ENCODE measurements around the gene VAV2.
A peak's percentile ranks its signal among the peaks of the same experiment; 100 is the strongest.

VAV2 gene

DNA sequence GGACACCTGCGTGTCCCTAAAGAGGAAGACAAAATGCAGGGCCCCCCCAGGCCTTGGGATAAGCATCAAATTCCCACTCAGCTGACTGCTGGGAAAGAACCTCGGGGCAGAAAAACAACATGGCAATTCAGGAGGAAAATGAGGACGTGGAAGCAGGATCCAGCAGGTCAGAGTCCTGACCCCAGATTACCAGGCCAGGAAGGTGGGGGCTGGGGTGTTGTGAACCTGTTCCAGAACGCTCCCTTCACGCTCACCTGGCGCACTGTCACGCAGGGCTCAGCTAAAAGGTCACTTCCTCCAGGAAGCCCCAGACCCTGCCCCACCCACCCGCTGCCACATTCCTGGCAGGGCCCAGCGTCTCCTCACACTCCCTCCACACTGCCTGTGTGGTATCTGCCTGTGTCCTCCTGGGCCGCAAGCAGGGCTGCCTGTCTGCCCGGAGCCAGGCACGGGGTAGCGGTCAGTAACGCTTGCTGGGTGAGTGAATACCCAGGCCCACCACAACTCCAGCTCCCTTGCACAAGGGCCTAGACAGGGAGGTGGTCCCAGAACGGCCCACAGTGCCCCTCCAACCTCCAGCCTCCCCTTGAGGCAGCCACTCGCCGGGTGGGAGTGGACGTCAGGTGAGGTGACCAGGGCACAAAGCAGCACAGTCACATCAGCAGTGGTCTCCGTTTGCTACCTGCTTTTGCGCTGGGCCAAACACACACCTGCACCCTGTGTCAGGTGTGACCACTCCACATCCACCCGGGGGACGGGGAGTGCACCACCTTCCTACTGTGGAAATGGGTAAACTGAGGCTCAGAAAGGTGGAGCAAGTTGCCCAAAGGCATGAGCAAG, 18.1 kb downstream of the VAV2 start:
- Histone ChIP-seq H3K27me3 (ENCODE audit: insufficient read depth, low read length) (no peaks in the 10 kb centered on the region), H4K12ac (ENCODE audit: low read depth, low read length) (no peak overlapping the region), H3K79me1 (ENCODE audit: low read length) (peaks cover 2% of the 10 kb centered on the region), H3K18ac (ENCODE audit: low read length) (peak overlapping the region; percentile 63), H3K4me1 (ENCODE audit: control insufficient read depth in 1 of 2, insufficient read depth in 2 of 2, low read length in 2 of 2) (peaks cover 57 to 71% of the 10 kb centered on the region in 2 experiments), H2AK5ac (ENCODE audit: low read length) (peak overlapping the region; percentile 23), H3K14ac (ENCODE audit: low read length) (peak overlapping the region; percentile 45), H3K4me3 (ENCODE audit: low read depth, low read length) (peak overlapping the region; percentile 42), H3K27ac (ENCODE audit: low read depth, low read length) (peak overlapping the region; percentile 19), H3K9ac (ENCODE audit: low read length) (no peak overlapping the region), H2AFZ (ENCODE audit: insufficient read depth, low read length, poor library complexity) (no peak overlapping the region), H2BK5ac (ENCODE audit: low read depth, low read length, poor library complexity) (no peak overlapping the region), H2BK120ac (ENCODE audit: insufficient read depth, low read length, poor library complexity) (no peak overlapping the region), H2BK12ac (ENCODE audit: low read length) (no peak overlapping the region), H3K36me3 (ENCODE audit: control insufficient read depth in 1 of 2, insufficient read depth in 2 of 2, low read length in 2 of 2) (peaks cover 20 to 22% of the 10 kb centered on the region in 2 experiments), H4K91ac (ENCODE audit: low read depth, low read length) (no peak overlapping the region), H4K8ac (ENCODE audit: low read depth, low read length) (no peak overlapping the region), H3K9me3 (ENCODE audit: insufficient read depth, low read depth, low read length) (peaks cover 3% of the 10 kb centered on the region), H3K79me2 (ENCODE audit: control insufficient read depth, insufficient read depth, low read length, poor library complexity) (peaks cover 86% of the 10 kb centered on the region), H3K4ac (ENCODE audit: low read depth, low read length) (peak overlapping the region; percentile 97), H3K23ac (ENCODE audit: low read length) (no peak overlapping the region), H3K4me2 (ENCODE audit: low read length) (no peak overlapping the region)
- DNase-seq = peak in 1 of 2 donors; percentile 8
- whole genome bisulfite sequencing (ENCODE audit: extremely low coverage, insufficient coverage, insufficient read length) = no CpG with 5 or more reads among the region's 22 CpGs

DNA sequence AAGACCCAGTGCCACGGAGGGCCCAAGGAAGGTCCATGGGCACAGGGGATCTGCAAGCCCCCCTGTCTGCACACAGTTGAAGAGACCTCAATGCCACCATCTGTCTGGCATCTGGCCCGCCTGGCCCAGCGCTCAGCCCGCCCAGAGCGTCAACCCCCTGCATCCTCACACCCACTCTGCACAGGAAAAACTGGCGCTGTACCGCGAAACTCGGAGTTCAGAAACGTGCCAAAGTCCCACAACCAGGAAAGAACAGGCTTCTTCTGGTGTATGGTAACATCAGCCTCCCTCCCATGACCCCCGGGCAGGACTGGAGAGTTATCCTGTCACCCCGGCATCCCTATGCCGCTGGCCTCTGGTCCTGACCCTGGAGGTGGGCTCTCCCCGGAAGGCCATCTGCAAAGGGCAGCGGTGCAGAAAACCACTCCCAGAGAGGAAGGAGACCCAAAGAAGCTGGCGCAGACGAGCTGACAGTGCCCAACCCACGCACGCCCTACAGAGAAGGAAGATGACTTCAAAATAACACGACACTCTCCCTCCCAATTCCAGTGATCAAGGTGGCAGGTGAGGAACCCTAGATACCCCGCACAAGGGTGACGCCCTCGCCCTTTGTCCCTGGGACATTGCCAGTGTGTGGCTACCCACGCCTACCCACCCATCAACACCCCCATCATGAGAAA, 18.9 kb downstream of the VAV2 start:
- Histone ChIP-seq H3K9me3 (ENCODE audit: insufficient read depth, low read depth, low read length) (peaks cover 3% of the 10 kb centered on the region), H3K9ac (ENCODE audit: low read length) (no peak overlapping the region), H2BK120ac (ENCODE audit: insufficient read depth, low read length, poor library complexity) (no peak overlapping the region), H3K4me3 (ENCODE audit: low read depth, low read length) (no peak overlapping the region), H3K79me1 (ENCODE audit: low read length) (peaks cover 2% of the 10 kb centered on the region), H3K4ac (ENCODE audit: low read depth, low read length) (peak overlapping the region; percentile 97), H4K91ac (ENCODE audit: low read depth, low read length) (no peak overlapping the region), H3K27ac (ENCODE audit: low read depth, low read length) (no peak overlapping the region), H3K36me3 (ENCODE audit: control insufficient read depth in 1 of 2, insufficient read depth in 2 of 2, low read length in 2 of 2) (peaks cover 19 to 20% of the 10 kb centered on the region in 2 experiments), H3K23ac (ENCODE audit: low read length) (no peak overlapping the region), H2BK5ac (ENCODE audit: low read depth, low read length, poor library complexity) (no peak overlapping the region), H3K27me3 (ENCODE audit: insufficient read depth, low read length) (no peaks in the 10 kb centered on the region), H4K8ac (ENCODE audit: low read depth, low read length) (no peak overlapping the region), H3K18ac (ENCODE audit: low read length) (peak overlapping the region; percentile 9), H4K12ac (ENCODE audit: low read depth, low read length) (no peak overlapping the region), H2AK5ac (ENCODE audit: low read length) (peak overlapping the region; percentile 7), H2AFZ (ENCODE audit: insufficient read depth, low read length, poor library complexity) (no peak overlapping the region), H3K4me2 (ENCODE audit: low read length) (no peak overlapping the region), H2BK12ac (ENCODE audit: low read length) (no peak overlapping the region), H3K79me2 (ENCODE audit: control insufficient read depth, insufficient read depth, low read length, poor library complexity) (peaks cover 85% of the 10 kb centered on the region), H3K14ac (ENCODE audit: low read length) (no peak overlapping the region), H3K4me1 (ENCODE audit: control insufficient read depth in 1 of 2, insufficient read depth in 2 of 2, low read length in 2 of 2) (peaks cover 52 to 71% of the 10 kb centered on the region in 2 experiments)
- no peak for DNase-seq
- WGBS (ENCODE audit: extremely low coverage, insufficient coverage, insufficient read length) = no CpG with 5 or more reads among the region's 24 CpGs

DNA sequence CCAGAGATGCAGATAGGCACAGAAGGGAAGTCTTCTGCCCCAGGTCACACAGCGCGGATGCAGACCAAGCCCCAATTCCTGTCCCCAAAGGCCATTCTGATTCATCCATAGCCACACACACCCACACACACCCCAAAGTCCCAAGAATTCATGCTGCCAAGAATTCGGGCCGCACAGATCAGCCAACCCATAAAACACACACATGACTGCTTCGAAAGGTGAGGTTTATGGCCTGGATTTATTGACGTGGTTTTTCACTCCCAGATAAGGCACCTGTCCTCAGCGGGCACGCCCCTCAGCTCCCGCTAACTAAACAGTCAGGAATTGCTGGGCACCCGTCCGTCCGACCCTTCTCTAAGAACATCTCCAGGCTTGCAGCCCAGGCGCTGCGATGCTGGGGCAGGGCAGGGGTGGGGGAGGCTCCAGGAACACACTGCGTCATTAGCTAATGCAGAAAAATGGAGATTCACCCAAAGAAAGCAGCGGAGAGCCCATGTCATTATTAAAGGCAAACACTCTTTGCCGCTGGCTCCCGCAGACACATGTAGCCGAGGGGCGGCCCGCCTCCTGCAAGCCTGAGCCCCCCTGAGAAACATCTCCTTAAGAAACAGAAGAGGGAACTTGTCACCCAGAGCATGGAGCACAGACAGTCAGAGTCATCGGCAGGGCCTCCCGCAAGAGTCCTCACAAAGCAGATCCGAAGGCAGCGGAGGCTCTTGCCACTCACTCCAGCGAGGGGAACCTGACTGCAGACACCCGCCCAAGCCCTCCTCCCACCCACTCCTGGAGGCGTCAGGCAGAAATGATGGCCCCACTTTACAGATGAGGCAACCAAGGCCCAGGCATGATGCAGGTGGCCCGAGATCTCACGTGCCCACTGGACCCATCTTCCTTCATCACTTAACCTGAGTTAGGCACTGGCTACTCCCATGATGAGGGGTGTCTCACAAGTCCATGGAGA, 19.9 kb downstream of the VAV2 start:
- Histone ChIP-seq H3K4me2 (ENCODE audit: low read length) (no peak overlapping the region), H4K12ac (ENCODE audit: low read depth, low read length) (no peak overlapping the region), H3K9ac (ENCODE audit: low read length) (no peak overlapping the region), H3K14ac (ENCODE audit: low read length) (no peak overlapping the region), H3K79me2 (ENCODE audit: control insufficient read depth, insufficient read depth, low read length, poor library complexity) (peaks cover 76% of the 10 kb centered on the region), H3K79me1 (ENCODE audit: low read length) (peaks cover 2% of the 10 kb centered on the region), H2BK5ac (ENCODE audit: low read depth, low read length, poor library complexity) (no peak overlapping the region), H3K27me3 (ENCODE audit: insufficient read depth, low read length) (no peaks in the 10 kb centered on the region), H3K4ac (ENCODE audit: low read depth, low read length) (peak overlapping the region; percentile 97), H3K27ac (ENCODE audit: low read depth, low read length) (no peak overlapping the region), H2BK12ac (ENCODE audit: low read length) (no peak overlapping the region), H3K4me1 (ENCODE audit: control insufficient read depth in 1 of 2, insufficient read depth in 2 of 2, low read length in 2 of 2) (peaks cover 49 to 63% of the 10 kb centered on the region in 2 experiments), H3K36me3 (ENCODE audit: control insufficient read depth in 1 of 2, insufficient read depth in 2 of 2, low read length in 2 of 2) (peaks cover 9 to 15% of the 10 kb centered on the region in 2 experiments), H3K4me3 (ENCODE audit: low read depth, low read length) (no peak overlapping the region), H2AFZ (ENCODE audit: insufficient read depth, low read length, poor library complexity) (no peak overlapping the region), H3K9me3 (ENCODE audit: insufficient read depth, low read depth, low read length) (peaks cover 3% of the 10 kb centered on the region), H4K8ac (ENCODE audit: low read depth, low read length) (no peak overlapping the region), H2BK120ac (ENCODE audit: insufficient read depth, low read length, poor library complexity) (no peak overlapping the region), H3K23ac (ENCODE audit: low read length) (no peak overlapping the region), H4K91ac (ENCODE audit: low read depth, low read length) (no peak overlapping the region), H2AK5ac (ENCODE audit: low read length) (no peak overlapping the region), H3K18ac (ENCODE audit: low read length) (no peak overlapping the region)
- DNase-seq = no peak
- no CpG with 5 or more reads among the region's 30 CpGs for WGBS (ENCODE audit: extremely low coverage, insufficient coverage, insufficient read length)
